Measurements from ENCODE around the gene COL10A1. TPM values are rescaled to one million over a fixed set of nuclear protein-coding genes. Genes with fewer than 3 reads are reported as not detected.

COL10A1 gene
- polyA plus RNA-seq, 2 of the 4 experiments (the other 2 are of a cell fraction), result not detected

DNA sequence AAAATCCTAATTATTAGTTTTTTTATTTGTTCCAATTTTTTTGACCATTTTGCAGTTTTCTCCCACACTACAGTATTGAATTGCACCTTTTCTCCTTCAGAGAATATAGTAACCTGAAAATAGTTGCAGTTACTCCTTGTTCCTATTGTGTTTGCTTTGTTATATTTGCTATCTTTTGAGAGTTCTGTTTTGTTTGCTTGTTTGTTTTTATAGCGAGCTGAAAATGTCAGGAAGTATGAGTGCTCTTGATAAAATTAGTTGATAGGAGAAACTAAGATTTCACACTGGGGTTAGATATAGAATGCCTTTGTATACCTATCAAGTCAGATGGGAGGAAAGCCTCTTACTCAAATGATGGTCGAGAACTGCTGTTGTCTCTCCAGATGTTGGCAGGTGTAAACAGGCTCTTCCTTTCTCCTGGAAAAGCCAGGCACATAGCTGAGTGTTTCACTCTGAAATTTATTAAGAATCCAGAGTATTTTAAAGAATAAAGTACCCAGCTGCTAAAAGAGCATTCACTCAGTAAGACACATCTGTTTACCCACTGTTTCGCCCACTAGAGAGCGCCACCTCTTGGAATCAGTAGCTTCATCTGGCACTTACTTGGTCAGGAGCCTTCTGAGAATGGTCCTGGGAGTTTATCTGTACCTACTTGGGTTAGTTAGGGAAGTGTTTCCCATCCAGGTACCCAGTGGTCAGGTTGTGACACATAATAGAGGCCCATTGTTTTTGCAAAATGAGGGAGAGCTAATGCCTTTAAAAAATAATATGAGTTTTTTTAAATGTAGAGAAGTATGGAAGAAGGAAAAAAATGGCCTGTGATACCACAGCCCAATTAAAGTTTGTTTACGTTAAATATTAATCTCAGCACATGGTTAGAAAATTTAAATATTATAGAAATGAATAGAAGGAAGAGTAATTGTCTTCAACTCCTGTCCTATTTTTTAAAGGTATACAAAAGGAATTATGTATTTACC, 14.1 kb downstream of the COL10A1 start (continued):
- peak; percentile 57 for TF ChIP-seq CTCF (IDR thresholded peaks at IDR 0.05)
- no peak for TF ChIP-seq ZFP36 (IDR thresholded peaks at IDR 0.05; ENCODE audit: borderline replicate concordance, partially characterized antibody)
- TF ChIP-seq, protein P1, sequence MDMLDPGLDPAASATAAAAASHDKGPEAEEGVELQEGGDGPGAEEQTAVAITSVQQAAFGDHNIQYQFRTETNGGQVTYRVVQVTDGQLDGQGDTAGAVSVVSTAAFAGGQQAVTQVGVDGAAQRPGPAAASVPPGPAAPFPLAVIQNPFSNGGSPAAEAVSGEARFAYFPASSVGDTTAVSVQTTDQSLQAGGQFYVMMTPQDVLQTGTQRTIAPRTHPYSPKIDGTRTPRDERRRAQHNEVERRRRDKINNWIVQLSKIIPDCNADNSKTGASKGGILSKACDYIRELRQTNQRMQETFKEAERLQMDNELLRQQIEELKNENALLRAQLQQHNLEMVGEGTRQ (IDR thresholded peaks at IDR 0.05), result no peak
- no peak for TF ChIP-seq MYC (IDR thresholded peaks at IDR 0.05; ENCODE audit: borderline replicate concordance, low read length)
- no peak for TF ChIP-seq NFE2L2 (conservative IDR thresholded peaks at IDR 0.05; ENCODE audit: low read length)

- CTCF ChIA-PET, result interaction anchor here (1.7 kb wide), 1 partner anchor 97 kb away, joined by 8 read pairs; no protein-coding TSS in a partner anchor
- 31% methylated on average over 1 of the region's 1 CpG for WGBS (ENCODE audit: missing lambda C conversion rate)
- POLR2A ChIA-PET, result no interaction called here
- Histone ChIP-seq H3K9me3 (no peaks in the 10 kb centered on the region), H3K27ac (no peak overlapping the region), H3K4me2 (no peak overlapping the region), H3K4me1 (peaks cover 18% of the 10 kb centered on the region; the same call in 2 of the 3 replicates), H3K4me3 (no peak overlapping the region)
- TF ChIP-seq HEYL (CRISPR knock-in tag; IDR thresholded peaks at IDR 0.05) (no peak), CEBPB (IDR thresholded peaks at IDR 0.05) (no peak), MAZ (IDR thresholded peaks at IDR 0.05; ENCODE audit: borderline replicate concordance, low read depth, low read length) (no peak), JUN (IDR thresholded peaks at IDR 0.05) (no peak), BHLHE40 (IDR thresholded peaks at IDR 0.05; ENCODE audit: low read depth, low read length) (no peak), ZNF302 (CRISPR knock-in tag; IDR thresholded peaks at IDR 0.05) (no peak), EHF (CRISPR knock-in tag; IDR thresholded peaks at IDR 0.05) (no peak), ESRRA (IDR thresholded peaks at IDR 0.05; ENCODE audit: borderline replicate concordance, low read length) (no peak), REST (IDR thresholded peaks at IDR 0.05) (no peak), HOXB13 (CRISPR knock-in tag; IDR thresholded peaks at IDR 0.05; ENCODE audit: low read depth) (no peak), JUNB (IDR thresholded peaks at IDR 0.05) (no peak), ZFP36 (IDR thresholded peaks at IDR 0.05; ENCODE audit: borderline replicate concordance, partially characterized antibody) (no peak), POLR2A (IDR thresholded peaks at IDR 0.05; ENCODE audit: low read length) (no peak), KDM1A (IDR thresholded peaks at IDR 0.05; ENCODE audit: low read depth) (no peak), CTCF (IDR thresholded peaks at IDR 0.05) (no peak), TP53 (CRISPR knock-in tag; IDR thresholded peaks at IDR 0.05) (no peak)
- TF ChIP-seq, protein P2, sequence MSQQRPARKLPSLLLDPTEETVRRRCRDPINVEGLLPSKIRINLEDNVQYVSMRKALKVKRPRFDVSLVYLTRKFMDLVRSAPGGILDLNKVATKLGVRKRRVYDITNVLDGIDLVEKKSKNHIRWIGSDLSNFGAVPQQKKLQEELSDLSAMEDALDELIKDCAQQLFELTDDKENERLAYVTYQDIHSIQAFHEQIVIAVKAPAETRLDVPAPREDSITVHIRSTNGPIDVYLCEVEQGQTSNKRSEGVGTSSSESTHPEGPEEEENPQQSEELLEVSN (IDR thresholded peaks at IDR 0.05; ENCODE audit: borderline replicate concordance, low read depth), result no peak
- no peak for DNase-seq (ENCODE audit: low read depth in 1 of 2, low spot score in 1 of 2)
- no peak for ATAC-seq
- no peak for FAIRE-seq
Measured at GRCh38 chr6:116108836-116109235, 17.1 kb downstream of the COL10A1 start.

All from A549 (cell line).